HL-60 (cell line): ENCODE data around the gene ADNP.

Source experiments
- DNase-seq, 2 experiments: peaks; one replicate each; pipeline ENCODE4 v3.0.0-alpha.2; 2010 to 2020; ENCODE audit warnings: low read depth in 1 of 2, low spot score in 1 of 2
- H3K27ac ChIP-seq: fragments of 250-450 bp; sonication (Bioruptor Pico); replicated peaks from 2 replicates; pipeline ENCODE4 v1.5.1; 2020; ENCODE audit warnings: mild to moderate bottlenecking, moderate library complexity
- H3K27me3 ChIP-seq: fragments of 250-450 bp; sonication (Bioruptor Pico); 2 replicates; pipeline ENCODE4 v1.5.1; 2021; ENCODE audit warnings: mild to moderate bottlenecking, moderate library complexity; ENCODE audit not compliant: insufficient read depth, poor library complexity, severe bottlenecking
- H3K4me3 ChIP-seq: replicated peaks from 2 replicates; pipeline ENCODE4 v1.5.1; 2011; ENCODE audit warnings: mild to moderate bottlenecking, control low read depth, low read length; ENCODE audit not compliant: insufficient read depth
- GABPA ChIP-seq: IDR thresholded peaks from 2 replicates; pipeline ENCODE4 v1.6.1; 2012; ENCODE audit warnings: low read depth
- POLR2AphosphoS5 ChIP-seq: IDR thresholded peaks from 2 replicates; pipeline ENCODE4 v1.6.1; 2012; ENCODE audit warnings: low read depth
- SPI1 ChIP-seq: IDR thresholded peaks from 2 replicates; pipeline ENCODE4 v1.6.1; 2012; ENCODE audit warnings: low read depth, mild to moderate bottlenecking, borderline replicate concordance
- TF ChIP-seq, protein P1 (sequence below): IDR thresholded peaks from 2 replicates; pipeline ENCODE4 v1.6.1; 2012; ENCODE audit warnings: low read depth; ENCODE audit not compliant: insufficient replicate concordance
- TF ChIP-seq, protein P2 (sequence below): IDR thresholded peaks from one replicate; pipeline ENCODE4 v1.5.1; 2011; ENCODE audit warnings: low read length, control low read depth, inconsistent platforms; ENCODE audit not compliant: insufficient read depth

The ADNP gene

DNA sequence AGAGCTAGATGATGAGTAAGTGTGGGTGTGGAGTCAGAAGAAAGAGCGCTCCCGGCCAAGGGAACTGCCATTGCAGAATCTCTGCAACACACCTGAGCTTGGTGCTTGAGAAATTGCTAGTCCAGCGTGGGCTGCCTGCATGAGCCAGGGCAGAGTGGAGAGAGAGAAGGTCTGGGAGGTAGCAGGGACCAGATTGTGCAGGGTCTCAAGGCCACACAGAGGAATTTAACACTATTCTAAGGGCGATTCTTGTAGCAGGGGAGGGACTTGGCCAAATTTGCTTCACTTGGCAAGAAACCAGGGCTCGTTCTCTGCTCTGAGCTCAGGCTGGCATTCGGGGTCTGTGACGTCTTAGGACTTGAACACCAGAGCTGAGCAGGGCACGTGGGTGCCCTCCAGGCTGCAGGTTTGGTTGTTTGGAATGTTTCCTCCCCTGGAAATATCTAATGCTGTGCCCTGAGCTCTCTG, 82.9 kb downstream of the ADNP start:
- no peak overlapping the region for H3K27ac ChIP-seq
- no peak overlapping the region for H3K4me3 ChIP-seq
- TF ChIP-seq, protein P1, sequence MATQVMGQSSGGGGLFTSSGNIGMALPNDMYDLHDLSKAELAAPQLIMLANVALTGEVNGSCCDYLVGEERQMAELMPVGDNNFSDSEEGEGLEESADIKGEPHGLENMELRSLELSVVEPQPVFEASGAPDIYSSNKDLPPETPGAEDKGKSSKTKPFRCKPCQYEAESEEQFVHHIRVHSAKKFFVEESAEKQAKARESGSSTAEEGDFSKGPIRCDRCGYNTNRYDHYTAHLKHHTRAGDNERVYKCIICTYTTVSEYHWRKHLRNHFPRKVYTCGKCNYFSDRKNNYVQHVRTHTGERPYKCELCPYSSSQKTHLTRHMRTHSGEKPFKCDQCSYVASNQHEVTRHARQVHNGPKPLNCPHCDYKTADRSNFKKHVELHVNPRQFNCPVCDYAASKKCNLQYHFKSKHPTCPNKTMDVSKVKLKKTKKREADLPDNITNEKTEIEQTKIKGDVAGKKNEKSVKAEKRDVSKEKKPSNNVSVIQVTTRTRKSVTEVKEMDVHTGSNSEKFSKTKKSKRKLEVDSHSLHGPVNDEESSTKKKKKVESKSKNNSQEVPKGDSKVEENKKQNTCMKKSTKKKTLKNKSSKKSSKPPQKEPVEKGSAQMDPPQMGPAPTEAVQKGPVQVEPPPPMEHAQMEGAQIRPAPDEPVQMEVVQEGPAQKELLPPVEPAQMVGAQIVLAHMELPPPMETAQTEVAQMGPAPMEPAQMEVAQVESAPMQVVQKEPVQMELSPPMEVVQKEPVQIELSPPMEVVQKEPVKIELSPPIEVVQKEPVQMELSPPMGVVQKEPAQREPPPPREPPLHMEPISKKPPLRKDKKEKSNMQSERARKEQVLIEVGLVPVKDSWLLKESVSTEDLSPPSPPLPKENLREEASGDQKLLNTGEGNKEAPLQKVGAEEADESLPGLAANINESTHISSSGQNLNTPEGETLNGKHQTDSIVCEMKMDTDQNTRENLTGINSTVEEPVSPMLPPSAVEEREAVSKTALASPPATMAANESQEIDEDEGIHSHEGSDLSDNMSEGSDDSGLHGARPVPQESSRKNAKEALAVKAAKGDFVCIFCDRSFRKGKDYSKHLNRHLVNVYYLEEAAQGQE, result no peak
- TF ChIP-seq POLR2AphosphoS5 (no peak), GABPA (no peak), SPI1 (no peak)
- TF ChIP-seq, protein P2, sequence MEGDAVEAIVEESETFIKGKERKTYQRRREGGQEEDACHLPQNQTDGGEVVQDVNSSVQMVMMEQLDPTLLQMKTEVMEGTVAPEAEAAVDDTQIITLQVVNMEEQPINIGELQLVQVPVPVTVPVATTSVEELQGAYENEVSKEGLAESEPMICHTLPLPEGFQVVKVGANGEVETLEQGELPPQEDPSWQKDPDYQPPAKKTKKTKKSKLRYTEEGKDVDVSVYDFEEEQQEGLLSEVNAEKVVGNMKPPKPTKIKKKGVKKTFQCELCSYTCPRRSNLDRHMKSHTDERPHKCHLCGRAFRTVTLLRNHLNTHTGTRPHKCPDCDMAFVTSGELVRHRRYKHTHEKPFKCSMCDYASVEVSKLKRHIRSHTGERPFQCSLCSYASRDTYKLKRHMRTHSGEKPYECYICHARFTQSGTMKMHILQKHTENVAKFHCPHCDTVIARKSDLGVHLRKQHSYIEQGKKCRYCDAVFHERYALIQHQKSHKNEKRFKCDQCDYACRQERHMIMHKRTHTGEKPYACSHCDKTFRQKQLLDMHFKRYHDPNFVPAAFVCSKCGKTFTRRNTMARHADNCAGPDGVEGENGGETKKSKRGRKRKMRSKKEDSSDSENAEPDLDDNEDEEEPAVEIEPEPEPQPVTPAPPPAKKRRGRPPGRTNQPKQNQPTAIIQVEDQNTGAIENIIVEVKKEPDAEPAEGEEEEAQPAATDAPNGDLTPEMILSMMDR, result no peak
- H3K27me3 ChIP-seq, result no peaks in the 10 kb centered on the region
- no peak for DNase-seq

DNA sequence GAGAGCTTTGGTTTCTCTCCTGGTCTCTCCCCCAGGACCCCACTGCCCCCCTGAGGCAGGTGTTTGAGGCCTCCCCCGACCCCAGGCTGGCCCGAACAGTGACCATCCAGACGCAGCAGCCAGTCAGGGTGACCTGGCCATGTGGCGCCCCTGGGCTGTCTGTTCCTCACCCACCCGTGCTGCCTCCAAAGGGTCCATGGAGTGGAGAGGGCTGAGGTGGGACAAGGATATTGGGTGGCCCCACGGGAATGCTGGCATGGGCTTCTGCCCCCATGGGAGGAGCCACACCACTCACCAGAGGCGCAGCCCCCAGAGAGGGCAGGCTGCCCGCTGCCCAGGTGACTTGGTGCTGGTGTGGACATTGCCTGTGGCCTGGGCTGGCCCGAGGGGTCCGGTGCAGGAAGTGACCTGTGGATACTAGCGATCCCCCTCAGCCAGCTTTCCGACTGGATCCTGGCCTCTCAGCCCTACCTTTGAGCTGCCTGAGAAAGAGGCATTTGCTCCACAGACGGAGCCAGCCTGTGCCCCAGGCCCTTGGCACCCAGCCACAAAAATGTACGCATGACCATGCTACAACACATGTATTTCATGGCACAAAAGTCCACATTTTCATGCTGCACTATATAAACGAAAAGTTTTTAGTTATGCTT, 85.5 kb downstream of the ADNP start:
- Histone ChIP-seq H3K4me3 (no peak overlapping the region), H3K27me3 (no peaks in the 10 kb centered on the region), H3K27ac (no peak overlapping the region)
- TF ChIP-seq GABPA (no peak), SPI1 (no peak), POLR2AphosphoS5 (no peak)
- TF ChIP-seq, protein P1, result no peak
- TF ChIP-seq, protein P2, result no peak
- no peak for DNase-seq

DNA sequence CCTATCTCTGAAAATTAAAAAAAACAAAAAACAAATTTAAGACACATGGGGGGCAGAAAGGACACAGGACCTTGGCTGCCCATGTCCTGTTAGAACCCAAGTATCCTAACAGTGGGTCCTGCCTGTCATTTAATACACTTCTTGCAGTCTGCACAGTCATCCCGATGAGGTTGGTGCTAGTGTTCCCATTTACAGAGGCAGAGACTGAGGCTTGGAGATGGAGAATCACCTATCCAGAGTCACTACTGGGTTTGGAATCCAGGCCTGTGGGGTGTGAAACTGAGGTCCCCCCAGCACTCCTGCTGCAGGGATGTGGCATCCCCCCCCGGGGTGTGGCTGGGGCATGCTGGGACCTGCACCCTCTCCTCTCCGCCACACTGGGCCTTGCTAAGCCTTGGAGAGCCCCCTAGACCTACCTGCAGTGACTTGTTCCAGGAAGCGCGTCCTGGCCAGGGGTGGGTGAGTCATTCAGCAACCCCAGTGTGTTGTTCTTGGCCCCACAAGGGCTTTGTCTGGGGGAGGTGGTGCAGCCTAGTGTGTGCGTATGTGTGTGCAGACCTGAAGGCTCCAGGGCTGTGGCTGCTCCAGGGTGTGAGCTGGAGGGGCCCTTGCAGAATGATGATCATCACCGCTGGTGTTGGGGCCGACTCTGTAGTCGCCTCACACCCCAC, 86.7 kb downstream of the ADNP start:
- TF ChIP-seq, protein P2, result no peak
- TF ChIP-seq SPI1 (no peak), POLR2AphosphoS5 (no peak), GABPA (no peak)
- TF ChIP-seq, protein P1, result no peak
- H3K27ac ChIP-seq, result no peak overlapping the region
- DNase-seq, result no peak
- H3K27me3 ChIP-seq, result no peaks in the 10 kb centered on the region
- no peak overlapping the region for H3K4me3 ChIP-seq
